NCI-H2227 (cell line): Measurements from ENCODE around the gene COPS6.
"Not testable (repeated sequence)": the region's sequence is repeated elsewhere in the genome, so short reads cannot be mapped to it uniquely, and the experiment has no call there.

Experiments
- DNase-seq: peaks from one replicate; lab custom pipeline; 2025; ENCODE audit not compliant: unreplicated experiment; lab: John Stamatoyannopoulos, UW

Gene COPS6

GRCh38 chr7:100126239-100126930 lies 37.6 kb downstream of the COPS6 start:
- DNase-seq, result no peak

GRCh38 chr7:100126931-100127865 lies 38.4 kb downstream of the COPS6 start, which contains the start of gene MBLAC1:
MBLAC1 (plus strand) TSS chr7:100126967; CDS start chr7:100127396, 429 bp downstream.
- DNase-seq, result peak; percentile 96

DNA sequence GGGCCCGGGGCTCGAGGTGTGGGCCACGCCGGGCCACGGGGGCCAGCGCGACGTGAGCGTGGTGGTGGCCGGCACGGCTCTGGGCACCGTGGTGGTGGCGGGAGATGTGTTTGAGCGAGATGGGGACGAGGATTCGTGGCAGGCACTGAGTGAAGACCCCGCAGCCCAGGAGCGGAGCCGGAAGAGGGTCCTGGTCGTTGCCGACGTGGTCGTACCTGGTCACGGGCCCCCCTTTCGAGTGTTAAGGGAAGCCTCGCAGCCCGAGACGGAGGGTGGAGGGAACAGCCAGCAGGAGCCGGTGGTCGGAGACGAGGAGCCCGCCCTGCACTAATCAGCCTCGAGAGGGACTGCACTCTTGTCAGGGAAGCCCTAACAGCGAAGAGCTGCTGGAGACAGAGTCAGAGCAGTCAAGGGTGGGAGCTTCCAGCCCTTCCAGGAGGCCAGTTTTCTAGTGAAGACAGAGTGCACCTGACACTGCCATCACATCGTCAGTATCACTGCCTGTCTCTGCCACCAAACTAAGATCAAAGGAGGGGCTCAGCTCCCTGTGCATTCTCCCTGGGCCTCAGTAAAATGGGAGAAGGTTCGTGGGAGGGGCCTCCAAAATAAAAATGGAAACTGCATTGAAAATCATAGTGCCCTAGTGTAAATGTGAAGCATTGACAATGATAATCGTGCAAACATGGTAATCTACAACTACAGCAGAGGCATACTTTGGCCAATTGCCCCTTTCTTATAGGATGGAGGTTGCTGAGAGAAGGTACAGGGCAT lies 39.3 kb downstream of the COPS6 start:
- peak; percentile 66 for DNase-seq

- no peak for DNase-seq
These were observed 39.8 kb downstream of the COPS6 start for GRCh38 chr7:100128637-100128963.

DNA sequence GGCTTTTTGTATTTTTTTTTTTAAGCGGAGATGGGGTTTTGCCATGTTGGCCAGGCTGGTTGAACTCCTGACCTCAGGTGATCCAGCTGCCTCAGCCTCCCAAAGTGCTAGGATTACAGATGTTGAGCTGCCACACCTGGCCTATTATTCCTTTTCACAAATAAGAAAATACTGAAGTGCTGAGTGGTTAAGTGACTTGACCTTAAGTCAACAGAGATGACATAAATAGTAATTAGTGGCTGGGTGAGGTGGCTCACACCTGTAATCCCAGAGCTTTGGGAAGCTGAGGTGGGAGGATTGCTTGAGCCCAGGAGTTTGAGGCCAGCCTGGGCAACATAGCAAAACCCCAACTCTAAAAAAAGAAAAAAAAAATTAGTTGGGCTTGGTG lies 41.4 kb downstream of the COPS6 start:
- DNase-seq, result not testable (repeated sequence)

DNA sequence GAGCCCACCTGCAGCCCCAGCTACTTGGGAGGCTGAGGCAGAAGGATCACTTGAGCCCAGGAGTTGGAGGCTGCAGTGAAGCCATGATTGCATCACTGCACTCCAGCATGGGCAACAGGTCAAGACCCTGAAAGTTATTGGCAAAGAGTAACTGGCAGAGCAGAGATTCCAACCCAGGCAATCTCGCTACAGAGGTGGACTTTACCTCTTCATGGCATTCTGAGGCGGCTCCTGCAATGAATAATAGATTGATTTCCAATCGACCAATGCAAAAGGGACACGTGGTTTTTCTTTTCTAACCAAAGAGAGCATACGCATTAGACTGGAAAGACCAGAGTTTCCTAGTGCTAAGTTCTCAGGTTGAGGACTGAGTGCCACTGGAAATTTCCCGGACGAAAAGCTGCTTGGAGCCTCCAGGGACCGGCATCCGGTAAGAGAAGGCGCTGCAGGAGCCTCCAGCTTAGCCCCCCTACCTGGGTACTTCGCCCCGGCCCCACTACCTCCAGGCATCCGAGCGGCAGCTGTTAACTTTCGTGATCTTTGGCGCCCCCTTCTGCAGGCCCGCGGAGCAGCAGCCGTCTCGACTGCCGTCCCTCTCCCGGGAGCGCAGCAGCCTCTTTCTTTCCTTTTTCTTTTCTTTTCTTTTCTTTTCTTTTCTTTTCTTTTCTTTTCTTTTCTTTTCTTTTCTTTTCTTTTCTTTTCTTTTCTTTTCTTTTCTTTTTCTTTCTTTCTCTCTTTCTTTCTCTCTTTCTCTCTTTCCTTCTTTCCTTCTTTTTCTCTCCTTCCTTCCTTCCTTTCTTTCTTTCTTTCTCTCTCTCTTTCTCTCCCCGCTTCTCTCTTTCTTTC lies 42.1 kb downstream of the COPS6 start:
- DNase-seq, result peak; percentile 78

- no peak for DNase-seq
These were observed 43.4 kb downstream of the COPS6 start for GRCh38 chr7:100132126-100132525.

GRCh38 chr7:100132697-100133151 lies 44.0 kb downstream of the COPS6 start:
- DNase-seq, result peak; percentile 75

- DNase-seq, result no peak
These were observed 49.3 kb downstream of the COPS6 start for GRCh38 chr7:100137851-100138760.

GRCh38 chr7:100141555-100141949 lies 52.8 kb downstream of the COPS6 start:
- DNase-seq, result no peak
